Calu3 (cell line): ENCODE measurements around the gene ALLC. TPM values are rescaled to one million over a fixed set of nuclear protein-coding genes. Genes with fewer than 3 reads are reported as not detected.

Source experiments
- BruUV-seq: library from RNA; stranded (reverse); fragments of 400-500 nt; replicated peaks from 2 replicates; lab custom pipeline; 2021; lab: Mats Ljungman, UMichigan
- CTCF ChIA-PET: fragments of 300-600 bp; sonication (Branson Sonifier 250); formaldehyde crosslinking; loops from one replicate; lab custom pipeline; 2022; ENCODE audit warnings: antibody characterized with exemption; lab: Charles Lee
- DNase-seq: peaks from one replicate; pipeline ENCODE4 v3.0.0; 2022
- H3K27ac Mint-ChIP-seq: one replicate; pipeline ENCODE4 v1.8.0; 2022; ENCODE audit warnings: mixed read lengths; ENCODE audit not compliant: unreplicated experiment
- H3K27me3 Mint-ChIP-seq: one replicate; pipeline ENCODE4 v1.8.0; 2022; ENCODE audit warnings: mixed read lengths; ENCODE audit not compliant: unreplicated experiment
- H3K36me3 Mint-ChIP-seq: one replicate; pipeline ENCODE4 v1.8.0; 2022; ENCODE audit warnings: mild to moderate bottlenecking, moderate library complexity, mixed read lengths; ENCODE audit not compliant: insufficient read depth, unreplicated experiment
- H3K4me1 Mint-ChIP-seq: one replicate; pipeline ENCODE4 v1.8.0; 2022; ENCODE audit warnings: mild to moderate bottlenecking, low read depth, mixed read lengths; ENCODE audit not compliant: unreplicated experiment
- H3K4me3 Mint-ChIP-seq: one replicate; pipeline ENCODE4 v1.8.0; 2022; ENCODE audit warnings: mild to moderate bottlenecking, low read depth, moderate library complexity, mixed read lengths; ENCODE audit not compliant: unreplicated experiment
- H3K9me3 Mint-ChIP-seq: one replicate; pipeline ENCODE4 v1.8.0; 2022; ENCODE audit warnings: low read depth, mixed read lengths; ENCODE audit not compliant: unreplicated experiment
- intact Hi-C: fragments of 100-400 bp; cut with micrococcal nuclease; formaldehyde crosslinking; loops from one replicate; pipeline ENCODE4 v1.10.0; 2022; ENCODE audit not compliant: unreplicated experiment
- total RNA-seq: library from RNA; stranded (reverse); gene quantifications from 2 replicates; pipeline ENCODE4 v1.2.3, GENCODE V29; 2022
- TF ChIP-seq, protein P1 (sequence below): fragments of 200-600 bp; IDR thresholded peaks from one replicate; pipeline ENCODE4 v1.8.0; 2022; ENCODE audit warnings: antibody characterized with exemption; ENCODE audit not compliant: unreplicated experiment

Gene ALLC
- total RNA-seq, 1 experiment from 2014 or later, result not detected

DNA sequence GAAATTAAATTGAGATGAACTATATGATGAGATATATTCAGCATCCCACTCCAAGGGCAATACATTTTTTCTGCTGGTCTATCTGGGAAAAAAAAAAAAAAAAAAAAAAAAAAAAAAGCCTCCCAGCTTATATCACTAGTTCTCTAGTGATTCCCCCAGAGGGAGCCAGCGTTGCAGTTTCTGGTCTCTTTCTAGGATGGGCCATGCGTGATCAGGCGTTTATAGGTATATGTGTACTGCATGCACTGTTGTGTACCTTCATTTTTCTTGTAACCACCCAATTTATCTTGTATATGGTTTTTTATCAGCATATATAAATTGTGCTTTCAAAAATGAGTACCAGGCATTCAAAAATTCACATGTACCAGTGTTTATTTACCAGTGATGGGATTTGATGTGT, 80.5 kb downstream of the ALLC start:
- no TSS peak for BruUV-seq
- Mint-ChIP-seq H3K27me3 (peaks cover 33% of the 10 kb centered on the region), H3K4me1 (no peaks in the 10 kb centered on the region), H3K4me3 (no peak overlapping the region), H3K27ac (no peak overlapping the region), H3K36me3 (no peaks in the 10 kb centered on the region), H3K9me3 (no peaks in the 10 kb centered on the region)
- TF ChIP-seq, protein P1, sequence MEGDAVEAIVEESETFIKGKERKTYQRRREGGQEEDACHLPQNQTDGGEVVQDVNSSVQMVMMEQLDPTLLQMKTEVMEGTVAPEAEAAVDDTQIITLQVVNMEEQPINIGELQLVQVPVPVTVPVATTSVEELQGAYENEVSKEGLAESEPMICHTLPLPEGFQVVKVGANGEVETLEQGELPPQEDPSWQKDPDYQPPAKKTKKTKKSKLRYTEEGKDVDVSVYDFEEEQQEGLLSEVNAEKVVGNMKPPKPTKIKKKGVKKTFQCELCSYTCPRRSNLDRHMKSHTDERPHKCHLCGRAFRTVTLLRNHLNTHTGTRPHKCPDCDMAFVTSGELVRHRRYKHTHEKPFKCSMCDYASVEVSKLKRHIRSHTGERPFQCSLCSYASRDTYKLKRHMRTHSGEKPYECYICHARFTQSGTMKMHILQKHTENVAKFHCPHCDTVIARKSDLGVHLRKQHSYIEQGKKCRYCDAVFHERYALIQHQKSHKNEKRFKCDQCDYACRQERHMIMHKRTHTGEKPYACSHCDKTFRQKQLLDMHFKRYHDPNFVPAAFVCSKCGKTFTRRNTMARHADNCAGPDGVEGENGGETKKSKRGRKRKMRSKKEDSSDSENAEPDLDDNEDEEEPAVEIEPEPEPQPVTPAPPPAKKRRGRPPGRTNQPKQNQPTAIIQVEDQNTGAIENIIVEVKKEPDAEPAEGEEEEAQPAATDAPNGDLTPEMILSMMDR, result no peak
- CTCF ChIA-PET, result interaction anchor here (0.6 to 0.9 kb wide), 2 partner anchors 42 to 1060 kb away, joined by 6 to 7 read pairs; no protein-coding TSS in a partner anchor
- intact Hi-C loops, result no loop called here
- DNase-seq, result peak; percentile 30

DNA sequence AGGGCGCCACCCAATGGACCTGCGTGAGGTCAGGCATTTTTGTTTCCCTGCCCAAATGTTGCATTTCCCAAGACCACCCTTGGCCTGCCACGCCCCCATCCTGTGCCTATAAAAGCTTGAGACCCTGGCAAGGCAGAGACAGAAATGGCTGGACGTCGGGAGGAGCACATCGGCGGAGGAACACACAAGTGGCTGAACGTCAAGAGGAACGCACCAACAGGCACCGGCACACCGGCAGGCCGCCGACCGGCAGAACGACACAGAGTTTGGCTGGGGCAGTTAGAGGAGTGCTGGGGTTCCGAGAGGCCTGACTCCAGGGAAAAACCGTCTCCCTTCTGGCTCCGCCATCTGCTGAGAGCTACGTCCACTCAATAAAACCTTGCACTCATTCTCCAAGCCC, 81.3 kb downstream of the ALLC start:
- Mint-ChIP-seq H3K27me3 (peaks cover 35% of the 10 kb centered on the region), H3K4me3 (no peak overlapping the region), H3K4me1 (no peaks in the 10 kb centered on the region), H3K27ac (no peak overlapping the region), H3K9me3 (peaks cover 5% of the 10 kb centered on the region), H3K36me3 (no peaks in the 10 kb centered on the region)
- BruUV-seq, result no TSS peak
- TF ChIP-seq, protein P1, result no peak
- CTCF ChIA-PET, result interaction anchor here (1.6 kb wide), 1 partner anchor 10 kb away, joined by 3 read pairs; no protein-coding TSS in a partner anchor
- no peak for DNase-seq
- intact Hi-C loops, result no loop called here

DNA sequence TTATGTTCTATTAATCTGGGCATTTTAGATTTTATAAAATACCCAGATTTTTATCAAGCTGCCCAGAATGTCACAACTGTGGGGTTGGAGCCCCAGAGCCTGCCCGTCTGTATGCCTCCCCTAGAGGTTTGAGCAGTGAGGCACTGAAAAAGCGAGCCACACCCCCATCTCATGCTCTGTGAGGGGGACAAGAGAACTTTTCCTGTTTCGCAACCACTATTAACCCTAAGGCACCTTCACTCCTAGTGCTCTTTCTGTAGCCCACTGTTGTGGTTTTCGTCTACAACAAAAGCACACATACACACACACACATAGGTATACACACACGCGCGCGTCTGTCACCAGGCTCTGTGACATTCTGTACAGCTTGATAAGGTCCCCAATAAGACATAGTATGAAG, 83.4 kb downstream of the ALLC start:
- CTCF ChIA-PET, result no interaction called here
- no TSS peak for BruUV-seq
- no peaks in the 10 kb centered on the region for H3K4me1 Mint-ChIP-seq

DNA sequence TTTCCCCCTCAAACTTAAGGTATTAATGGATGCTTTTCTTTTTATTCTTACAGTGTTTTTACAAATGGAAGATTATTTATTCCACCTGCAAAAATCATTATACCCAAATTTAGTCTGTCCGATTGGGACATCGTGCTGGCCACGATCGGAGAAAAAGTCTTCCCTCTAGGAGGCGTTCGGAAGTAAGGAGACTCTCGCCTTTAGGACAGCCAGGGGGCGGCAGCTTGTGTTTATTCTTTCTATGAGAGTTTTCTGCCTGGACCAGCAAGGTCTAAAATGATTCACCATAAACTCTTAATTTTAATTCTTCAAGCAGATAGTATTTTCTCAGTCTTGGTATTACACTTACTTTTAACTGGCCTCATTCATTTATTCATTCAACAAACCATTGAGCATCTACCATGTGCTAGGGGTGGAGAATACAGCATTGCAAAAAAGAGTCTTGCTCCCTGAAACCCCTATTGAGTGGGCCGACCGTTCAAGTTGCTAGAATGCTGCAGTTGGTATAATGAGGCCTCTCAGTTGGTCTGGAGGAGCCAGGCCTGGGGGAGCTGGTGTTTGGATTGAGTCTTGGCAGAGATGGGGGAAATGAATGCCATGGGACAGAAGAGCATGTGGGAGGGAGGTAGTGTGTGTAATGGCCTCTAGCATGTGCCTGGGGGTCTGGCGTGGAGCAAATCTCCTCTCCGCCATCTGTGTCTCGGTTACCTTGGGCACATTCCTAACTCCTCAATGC, 84.0 kb downstream of the ALLC start:
- H3K27ac Mint-ChIP-seq, result no peak overlapping the region
- H3K9me3 Mint-ChIP-seq, result peaks cover 8% of the 10 kb centered on the region
- no peaks in the 10 kb centered on the region for H3K36me3 Mint-ChIP-seq
- TF ChIP-seq, protein P1, result no peak
- no TSS peak for BruUV-seq
- CTCF ChIA-PET, result no interaction called here
- H3K27me3 Mint-ChIP-seq, result peaks cover 16% of the 10 kb centered on the region
- no peaks in the 10 kb centered on the region for H3K4me1 Mint-ChIP-seq
- DNase-seq, result no peak
- intact Hi-C loops, result no loop called here
- no peak overlapping the region for H3K4me3 Mint-ChIP-seq

More for the DNA sequence above, 83.4 kb downstream of the ALLC start:
- Mint-ChIP-seq H3K36me3 (no peaks in the 10 kb centered on the region), H3K4me3 (no peak overlapping the region), H3K9me3 (peaks cover 8% of the 10 kb centered on the region), H3K27me3 (peaks cover 18% of the 10 kb centered on the region), H3K27ac (no peak overlapping the region)
- TF ChIP-seq, protein P1, result no peak
- intact Hi-C loops, result no loop called here
- no peak for DNase-seq
